BJ (cell line): Measurements from ENCODE around the gene ACVR1. TPM values are rescaled to one million over a fixed set of nuclear protein-coding genes. Genes with fewer than 3 reads are reported as not detected.

ENCODE experiments used
- CTCF ChIA-PET: fragments of 350-600 bp; formaldehyde crosslinking; extraction: SDS; loops from one replicate; lab custom pipeline; 2021; ENCODE audit warnings: antibody characterized with exemption, inconsistent platforms; lab: Yijun Ruan, JAX
- POLR2A ChIA-PET: fragments of 300-600 bp; sonication (Branson Sonifier 250); formaldehyde crosslinking; extraction: SDS; loops from one replicate; lab custom pipeline; 2021; ENCODE audit warnings: antibody characterized with exemption; lab: Charles Lee
- DNase-seq: peaks from one replicate; pipeline ENCODE4 v3.0.0-alpha.2; 2011; ENCODE audit warnings: low read depth
- H3K27me3 ChIP-seq: 2 replicates; pipeline ENCODE4 v1.6.0; 2011; ENCODE audit warnings: low read length; ENCODE audit not compliant: control insufficient read depth, insufficient read depth
- H3K36me3 ChIP-seq: 2 replicates; pipeline ENCODE4 v1.5.1; 2011; ENCODE audit warnings: low read length; ENCODE audit not compliant: control insufficient read depth, insufficient read depth
- H3K4me3 ChIP-seq: 2 replicates; pipeline ENCODE4 v1.5.1; 2011; ENCODE audit warnings: low read depth, mild to moderate bottlenecking, control low read depth, low read length
- CTCF ChIP-seq: IDR thresholded peaks from 2 replicates; pipeline ENCODE4 v1.5.1; 2011; ENCODE audit warnings: low read depth, mild to moderate bottlenecking, control low read depth, inconsistent platforms, low read length, moderate library complexity; ENCODE audit not compliant: insufficient read depth
- polyA minus RNA-seq: library from RNA; depleted of rRNA, polyadenylated mRNA; stranded (reverse); fragments of >200 nt; gene quantifications from 2 replicates; pipeline ENCODE4 v1.2.3, GENCODE V29; 2011; rRNA and poly(A)+ RNA removed
- polyA plus RNA-seq: library from polyadenylated mRNA; depleted of rRNA; stranded (reverse); fragments of >200 nt; gene quantifications from 2 replicates; pipeline ENCODE4 v1.2.3, GENCODE V29; 2011; rRNA removed

ACVR1 gene
- polyA plus RNA-seq = 28.5 and 38.0 TPM in 2 replicates
- polyA minus RNA-seq = 29.5 and 31.1 TPM in 2 replicates

- DNase-seq = peak; percentile 70
- peak within 1 kb of the TSS; percentile 95 for H3K4me3 ChIP-seq
- TF ChIP-seq CTCF = peak; percentile 30; the same call in 1 of the 2 replicates
- POLR2A ChIA-PET = no interaction called here
- CTCF ChIA-PET = interaction anchor here (0.6 to 2.7 kb wide), 12 partner anchors 8 to 244 kb away, joined by 3 to 9 read pairs (median 4); no protein-coding TSS in a partner anchor
- no peaks in the 10 kb centered on the region; the same call in 1 of the 2 replicates for H3K36me3 ChIP-seq
- H3K27me3 ChIP-seq = no peaks in the 10 kb centered on the region
These were observed at the start of gene ACVR1 for GRCh38 chr2:157876066-157876785. Gene ACVR1, minus strand, starts transcription at chr2:157876330. Its CDS starts 76,837 bp downstream, at chr2:157799493.

DNA sequence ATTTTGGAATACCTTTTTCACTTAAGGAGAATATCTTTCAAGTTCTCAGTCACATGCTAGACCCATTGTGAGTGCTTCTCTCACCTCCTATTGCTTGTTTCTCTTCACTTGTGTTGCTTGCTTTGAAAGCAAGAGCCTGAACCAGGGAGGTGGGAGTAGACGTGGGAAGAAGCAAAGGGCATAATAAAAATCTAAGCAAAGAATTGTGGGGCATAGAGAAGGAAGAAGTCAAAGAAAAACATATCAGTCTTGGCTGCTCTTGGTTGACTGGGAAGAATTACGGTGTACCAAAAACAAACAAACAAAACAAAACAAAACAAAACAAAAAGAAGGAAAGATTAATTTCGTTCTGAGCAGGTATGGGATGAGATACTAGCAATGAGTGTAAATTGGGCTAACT lies 48.9 kb upstream of the ACVR1 start:
- H3K4me3 ChIP-seq = no peak overlapping the region
- ChIA-PET POLR2A (no interaction called here), CTCF (no interaction called here)
- H3K36me3 ChIP-seq = no peaks in the 10 kb centered on the region
- TF ChIP-seq CTCF = no peak
- DNase-seq = no peak
- no peaks in the 10 kb centered on the region for H3K27me3 ChIP-seq

GRCh38 chr2:157923598-157924217 lies 47.6 kb upstream of the ACVR1 start:
- DNase-seq = no peak
- Histone ChIP-seq H3K4me3 (no peak overlapping the region), H3K36me3 (no peaks in the 10 kb centered on the region), H3K27me3 (no peaks in the 10 kb centered on the region)
- POLR2A ChIA-PET = no interaction called here
- CTCF ChIA-PET = no interaction called here
- TF ChIP-seq CTCF = no peak

GRCh38 chr2:157922815-157923214 lies 46.7 kb upstream of the ACVR1 start:
- ChIA-PET POLR2A (no interaction called here), CTCF (no interaction called here)
- no peak for DNase-seq
- Histone ChIP-seq H3K4me3 (no peak overlapping the region), H3K27me3 (no peaks in the 10 kb centered on the region), H3K36me3 (no peaks in the 10 kb centered on the region)
- TF ChIP-seq CTCF = no peak

GRCh38 chr2:157922336-157922735 lies 46.2 kb upstream of the ACVR1 start:
- no peak for DNase-seq
- Histone ChIP-seq H3K27me3 (no peaks in the 10 kb centered on the region), H3K4me3 (no peak overlapping the region), H3K36me3 (no peaks in the 10 kb centered on the region)
- ChIA-PET CTCF (no interaction called here), POLR2A (no interaction called here)
- TF ChIP-seq CTCF = no peak
